ENCODE results near the gene HIGD1C.
"Not testable (repeated sequence)": the region's sequence is repeated elsewhere in the genome, so short reads cannot be mapped to it uniquely, and the experiment has no call there.

Gene HIGD1C

GRCh38 chr12:50952510-50952909, at the start of gene HIGD1C:
Gene HIGD1C, plus strand, starts transcription at chr12:50952544. Its CDS starts 1,455 bp downstream, at chr12:50953999.
- FAIRE-seq = no peak

DNA sequence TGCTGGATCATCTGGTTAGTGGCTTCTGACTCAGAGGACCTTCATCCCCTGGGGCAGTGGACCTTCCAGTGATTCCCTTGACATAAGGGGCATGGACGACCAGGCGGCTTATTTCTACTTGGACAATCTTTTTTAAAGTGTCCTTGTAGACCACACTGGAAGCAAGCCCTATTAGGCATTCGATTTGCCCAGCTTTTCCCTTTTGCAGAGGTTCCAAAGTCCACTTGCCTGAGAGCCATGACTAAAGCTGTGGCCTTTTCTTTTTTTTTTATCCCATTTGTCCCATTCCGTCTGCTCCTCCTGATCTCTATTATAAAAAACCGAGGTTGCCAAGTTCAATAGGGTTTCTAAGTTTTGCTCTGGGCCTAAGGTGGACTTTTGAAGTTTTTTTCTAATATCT, 43.9 kb upstream of the HIGD1C start:
- not testable (repeated sequence) for FAIRE-seq

DNA sequence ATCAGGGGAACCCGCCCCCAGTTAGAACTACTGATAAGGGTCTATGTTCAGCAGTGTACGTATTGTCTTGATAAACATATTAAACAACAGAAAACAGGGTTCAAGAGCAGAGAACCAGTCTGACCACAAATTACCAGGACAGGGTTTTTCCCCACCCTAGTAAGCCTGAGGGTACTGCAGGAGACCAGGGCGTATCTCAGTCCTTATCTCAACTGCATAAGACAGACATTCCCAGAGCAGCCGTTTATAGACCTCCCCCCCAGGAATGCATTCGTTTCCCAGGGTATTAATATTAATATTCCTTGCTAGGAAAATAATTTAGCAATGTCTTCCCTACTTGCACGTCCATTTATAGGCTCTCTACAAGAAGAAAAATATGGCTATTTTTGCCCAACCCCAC, 40.0 kb upstream of the HIGD1C start:
- not testable (repeated sequence) for FAIRE-seq

- no peak for FAIRE-seq
Observed at GRCh38 chr12:50913224-50913623, 39.1 kb upstream of the HIGD1C start.

GRCh38 chr12:50914872-50915484, 37.4 kb upstream of the HIGD1C start:
- FAIRE-seq = no peak

GRCh38 chr12:50916292-50916691, 36.1 kb upstream of the HIGD1C start:
- no peak for FAIRE-seq

GRCh38 chr12:50918584-50919316, 33.6 kb upstream of the HIGD1C start:
- FAIRE-seq = no peak

DNA sequence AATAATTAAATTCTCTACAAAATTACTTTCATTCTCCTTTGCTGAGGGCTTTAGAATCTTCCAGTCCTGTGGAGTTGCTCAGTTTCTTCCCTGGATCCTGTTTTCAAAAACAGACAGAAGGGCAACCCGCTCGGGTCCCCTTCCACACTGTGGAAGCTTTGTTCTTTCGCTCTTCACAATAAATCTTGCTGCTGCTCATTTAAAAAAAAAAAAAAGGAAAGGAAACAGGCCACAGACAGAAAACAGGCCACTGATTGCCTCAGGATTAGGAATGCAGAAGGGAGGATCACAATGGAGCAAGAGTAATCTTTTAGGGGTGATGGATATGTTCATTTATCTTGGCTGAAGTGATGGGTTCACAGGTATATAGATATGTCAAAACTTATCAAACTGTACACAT, 29.5 kb upstream of the HIGD1C start:
- no peak for FAIRE-seq

GRCh38 chr12:50923361-50924130, 28.8 kb upstream of the HIGD1C start:
- FAIRE-seq = no peak

DNA sequence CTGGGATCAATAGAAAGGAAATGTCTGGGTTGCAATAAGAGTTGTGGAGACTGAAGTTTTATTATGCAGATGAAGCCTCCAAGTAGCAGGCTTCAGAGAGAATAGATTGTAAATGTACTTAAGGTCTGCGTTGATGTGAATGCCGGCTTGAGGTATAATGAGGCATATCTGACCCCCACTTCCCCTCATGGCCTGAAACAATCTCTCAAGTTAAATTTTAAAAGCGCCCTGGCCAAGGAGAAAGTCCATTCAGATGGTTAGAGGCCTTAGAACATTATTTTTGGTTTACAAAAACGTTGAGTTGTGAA, 28.3 kb upstream of the HIGD1C start:
- FAIRE-seq = no peak

- peak; percentile 64 for FAIRE-seq
Observed at GRCh38 chr12:50924439-50925341, 27.7 kb upstream of the HIGD1C start.

DNA sequence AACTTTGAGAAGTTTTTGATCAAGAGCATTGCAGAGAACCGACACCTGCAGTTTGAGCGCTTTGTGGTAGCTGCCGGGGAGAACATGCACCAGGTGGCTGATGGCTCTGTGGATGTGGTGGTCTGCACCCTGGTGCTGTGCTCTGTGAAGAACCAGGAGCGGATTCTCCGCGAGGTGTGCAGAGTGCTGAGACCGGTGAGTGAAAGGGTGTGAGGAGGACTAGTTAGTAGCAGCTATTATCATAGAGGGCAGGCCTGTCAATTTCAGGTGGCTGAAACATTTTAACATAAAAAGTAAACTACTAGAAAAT, 27.0 kb upstream of the HIGD1C start:
- FAIRE-seq = no peak

DNA sequence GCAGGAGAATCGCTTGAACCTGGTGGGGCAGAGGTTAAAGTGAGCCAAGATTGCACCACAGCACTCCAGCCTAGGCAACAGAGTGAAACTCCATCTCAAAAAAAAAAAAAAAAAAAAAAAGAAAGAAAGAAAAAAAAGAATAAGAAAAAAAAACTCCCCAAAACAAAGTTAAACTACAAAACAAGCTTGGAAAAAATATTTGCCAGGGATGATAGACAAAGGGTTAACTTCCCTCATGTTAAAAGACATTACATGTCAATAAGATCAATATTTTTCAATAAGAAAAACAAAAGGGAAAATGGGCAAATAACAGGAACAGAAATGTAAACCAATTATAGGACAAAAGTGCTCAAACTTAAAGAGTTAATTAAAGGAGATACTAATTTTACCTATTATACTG, 26.4 kb upstream of the HIGD1C start:
- no peak for FAIRE-seq

GRCh38 chr12:50926415-50926814, 25.9 kb upstream of the HIGD1C start:
- no peak for FAIRE-seq

DNA sequence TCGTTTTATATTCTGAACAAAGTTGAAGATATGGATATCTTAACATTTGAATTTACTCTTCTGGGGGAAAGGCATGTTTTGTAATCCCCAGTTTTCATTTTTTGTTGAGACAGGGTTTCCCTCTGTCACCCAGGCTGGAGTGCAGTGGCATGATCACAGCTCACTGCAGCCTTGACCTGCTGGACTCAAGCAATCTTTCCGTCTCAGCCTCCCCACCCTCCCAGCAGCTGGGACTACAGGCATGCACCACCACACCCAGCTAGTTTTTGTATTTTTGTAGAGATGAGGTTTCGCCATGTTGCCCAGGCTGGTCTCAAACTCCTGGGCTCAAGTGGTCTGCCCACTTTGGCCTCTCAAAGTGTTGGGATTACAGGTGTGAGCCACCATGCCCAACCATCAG, 25.4 kb upstream of the HIGD1C start:
- FAIRE-seq = not testable (repeated sequence)

DNA sequence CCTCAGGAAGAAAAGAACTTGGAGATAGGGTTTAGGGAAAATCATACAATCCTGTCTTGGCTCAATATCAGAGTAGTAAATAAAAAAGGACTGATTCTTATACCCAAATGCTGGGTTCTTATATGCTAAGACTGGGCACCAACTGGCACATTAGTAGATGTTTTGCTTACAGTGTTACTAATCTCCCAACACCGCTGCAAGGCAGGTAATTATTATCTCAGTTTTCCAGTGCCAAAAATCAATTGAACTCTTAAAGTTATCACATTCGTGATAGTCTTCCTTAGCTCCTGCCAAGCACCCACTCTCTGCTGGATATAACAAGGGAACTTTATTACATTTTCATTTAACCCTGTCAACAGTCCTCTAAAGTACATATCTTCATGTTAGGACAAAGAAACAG, 25.0 kb upstream of the HIGD1C start:
- FAIRE-seq = no peak

DNA sequence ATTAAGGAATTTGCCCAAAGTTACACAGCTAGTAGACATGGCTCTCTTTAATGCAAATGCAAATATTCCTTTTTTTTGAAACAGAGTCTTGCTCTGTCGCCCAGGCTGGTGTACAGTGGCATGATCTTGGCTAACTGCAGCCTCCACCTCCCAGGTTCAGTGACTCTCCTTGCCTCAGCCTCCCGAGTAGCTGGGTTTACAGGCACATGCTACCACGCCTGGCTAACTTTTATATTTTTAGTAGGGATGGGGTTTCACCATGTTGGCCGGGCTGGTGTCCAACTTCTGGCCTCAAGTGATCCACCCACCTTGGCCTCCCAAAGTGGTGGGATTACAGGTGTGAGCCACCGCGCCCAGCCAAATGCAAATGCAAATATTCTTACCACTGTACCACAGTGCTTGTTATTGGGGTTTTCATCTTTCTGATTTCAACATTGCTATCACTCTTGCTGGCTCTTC, 24.5 kb upstream of the HIGD1C start:
- FAIRE-seq = no peak

GRCh38 chr12:50928392-50928791, 24.0 kb upstream of the HIGD1C start:
- FAIRE-seq = no peak

DNA sequence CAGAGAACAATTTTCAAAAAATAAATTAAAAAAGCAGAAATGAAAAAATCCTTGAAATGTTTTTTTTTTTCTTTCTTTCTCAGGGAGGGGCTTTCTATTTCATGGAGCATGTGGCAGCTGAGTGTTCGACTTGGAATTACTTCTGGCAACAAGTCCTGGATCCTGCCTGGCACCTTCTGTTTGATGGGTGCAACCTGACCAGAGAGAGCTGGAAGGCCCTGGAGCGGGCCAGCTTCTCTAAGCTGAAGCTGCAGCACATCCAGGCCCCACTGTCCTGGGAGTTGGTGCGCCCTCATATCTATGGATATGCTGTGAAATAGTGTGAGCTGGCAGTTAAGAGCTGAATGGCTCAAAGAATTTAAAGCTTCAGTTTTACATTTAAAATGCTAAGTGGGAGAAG, 22.5 kb upstream of the HIGD1C start:
- no peak for FAIRE-seq

- not testable (repeated sequence) for FAIRE-seq
Observed at GRCh38 chr12:50930477-50930876, 21.9 kb upstream of the HIGD1C start.

GRCh38 chr12:50932787-50933280, 19.5 kb upstream of the HIGD1C start:
- FAIRE-seq = no peak

GRCh38 chr12:50933459-50934124, 18.8 kb upstream of the HIGD1C start:
- no peak for FAIRE-seq
